CD14-positive monocyte (primary cell): Measurements from ENCODE around the gene CHI3L2. TPM values are rescaled to one million over a fixed set of nuclear protein-coding genes. Genes with fewer than 3 reads are reported as not detected.
A peak's percentile ranks its signal among the peaks of the same experiment; 100 is the strongest.
"Not testable (repeated sequence)": the region's sequence is repeated elsewhere in the genome, so short reads cannot be mapped to it uniquely, and the experiment has no call there.

Experiments
- DNase-seq, 3 donors: peaks; one replicate each; pipeline ENCODE4 v3.0.0-alpha.2; 2011 to 2022
- H2AFZ ChIP-seq: 2 replicates; pipeline ENCODE4 v1.6.0; 2012; ENCODE audit warnings: mild to moderate bottlenecking, low read depth, low read length, inconsistent platforms; ENCODE audit not compliant: insufficient read depth, poor library complexity, severe bottlenecking
- H3K27ac ChIP-seq, 2 donors: 1 replicate in 1 of 2; 2 replicates in 1 of 2; pipeline ENCODE4 v1.5.1; 2012 to 2013; ENCODE audit warnings: low read length in 2 of 2, control low read depth in 1 of 2, inconsistent platforms in 1 of 2, low read depth in 1 of 2, mild to moderate bottlenecking in 1 of 2
- H3K27me3 ChIP-seq, 2 donors: one replicate each; pipeline versions ENCODE4 v1.6.0 to v1.6.1; 2011 to 2013; ENCODE audit warnings: low read length in 2 of 2; ENCODE audit not compliant: control insufficient read depth in 2 of 2, insufficient read depth in 2 of 2
- H3K36me3 ChIP-seq, 2 donors: replicated peaks in 1 of 2; 1 replicate in 1 of 2; 2 replicates in 1 of 2; pipeline versions ENCODE4 v1.5.1 to v1.6.1; 2012 to 2013; ENCODE audit warnings: low read length in 2 of 2, control low read depth in 1 of 2, inconsistent platforms in 1 of 2, mild to moderate bottlenecking in 1 of 2; ENCODE audit not compliant: insufficient read depth in 2 of 2, control insufficient read depth in 1 of 2
- H3K4me1 ChIP-seq, 2 donors: 1 replicate in 1 of 2; 2 replicates in 1 of 2; pipeline versions ENCODE4 v1.5.1 to v1.6.1; 2012 to 2013; ENCODE audit warnings: low read length in 2 of 2, control low read depth in 1 of 2, inconsistent platforms in 1 of 2, mild to moderate bottlenecking in 1 of 2, moderate library complexity in 1 of 2; ENCODE audit not compliant: insufficient read depth in 2 of 2, control insufficient read depth in 1 of 2
- H3K4me2 ChIP-seq: replicated peaks from 2 replicates; pipeline ENCODE3; 2012; ENCODE audit warnings: low read length, moderate library complexity, mild to moderate bottlenecking; ENCODE audit not compliant: poor library complexity, severe bottlenecking; ENCODE audit errors: extremely low read depth
- H3K4me3 ChIP-seq, 3 experiments: fragments of 200-600 bp in 1 of 3; sonication (generic) in 1 of 3; replicated peaks in 1 of 3; 1 replicate in 2 of 3; 2 replicates in 1 of 3; pipeline ENCODE4 v1.5.1; 2011 to 2013; ENCODE audit warnings: low read length in 3 of 3, mild to moderate bottlenecking in 3 of 3, control low read depth in 2 of 3, low read depth in 2 of 3, inconsistent platforms in 1 of 3, moderate library complexity in 1 of 3
- H3K79me2 ChIP-seq: 2 replicates; pipeline ENCODE4 v1.6.0; 2012; ENCODE audit warnings: mild to moderate bottlenecking, control low read depth, inconsistent platforms, low read length, moderate library complexity; ENCODE audit not compliant: insufficient read depth
- H3K9ac ChIP-seq: 2 replicates; pipeline ENCODE4 v1.6.0; 2017; ENCODE audit warnings: low read length, mild to moderate bottlenecking; ENCODE audit not compliant: insufficient read depth, poor library complexity, severe bottlenecking
- H3K9me3 ChIP-seq, 2 donors: replicated peaks in 1 of 2; 1 replicate in 1 of 2; 2 replicates in 1 of 2; pipeline versions ENCODE4 v1.5.1 to v1.6.1; 2012 to 2013; ENCODE audit warnings: low read length in 2 of 2, control low read depth in 1 of 2; ENCODE audit not compliant: control insufficient read depth in 1 of 2, insufficient read depth in 1 of 2
- H4K20me1 ChIP-seq: 2 replicates; pipeline ENCODE4 v1.6.0; 2012; ENCODE audit warnings: mild to moderate bottlenecking, low read length, control low read depth, moderate library complexity; ENCODE audit not compliant: insufficient read depth
- H3K27ac Mint-ChIP-seq, 7 donors: one replicate each; pipeline ENCODE4 v1.8.0; 2020; ENCODE audit warnings: mild to moderate bottlenecking in 7 of 7, mixed read lengths in 7 of 7, moderate library complexity in 6 of 7, inconsistent platforms in 2 of 7
- H3K27me3 Mint-ChIP-seq, 3 donors: one replicate each; pipeline ENCODE4 v1.8.0; 2021 to 2022; ENCODE audit warnings: low read depth in 3 of 3, mild to moderate bottlenecking in 3 of 3, mixed read lengths in 3 of 3, moderate library complexity in 3 of 3, inconsistent platforms in 1 of 3
- H3K36me3 Mint-ChIP-seq, 2 donors: one replicate each; pipeline ENCODE4 v1.8.0; 2020; ENCODE audit warnings: mixed read lengths in 2 of 2, inconsistent platforms in 1 of 2, mild to moderate bottlenecking in 1 of 2
- H3K4me1 Mint-ChIP-seq: one replicate; pipeline ENCODE4 v1.8.0; 2020; ENCODE audit warnings: mild to moderate bottlenecking, mixed read lengths
- H3K4me3 Mint-ChIP-seq, 2 donors: one replicate each; pipeline ENCODE4 v1.8.0; 2020; ENCODE audit warnings: mild to moderate bottlenecking in 2 of 2, mixed read lengths in 2 of 2, moderate library complexity in 1 of 2
- H3K9me3 Mint-ChIP-seq, 7 donors: one replicate each; pipeline ENCODE4 v1.8.0; 2020 to 2022; ENCODE audit warnings: mixed read lengths in 7 of 7, mild to moderate bottlenecking in 6 of 7, moderate library complexity in 6 of 7, inconsistent platforms in 2 of 7
- CTCF ChIP-seq: fragments of 200-600 bp; IDR thresholded peaks from one replicate; pipeline ENCODE4 v1.8.0; 2022; ENCODE audit warnings: antibody characterized with exemption, mild to moderate bottlenecking
- WGBS: methylation state at CpG from one replicate; pipeline ENCODE4 v1.1.5; 2013; ENCODE audit warnings: missing lambda C conversion rate; ENCODE audit not compliant: insufficient coverage; 5-methylcytosine and 5-hydroxymethylcytosine counted together
- intact Hi-C, 2 donors: fragments of 100-400 bp; cut with micrococcal nuclease; formaldehyde crosslinking; loops; one replicate each; pipeline versions ENCODE4 v1.15.0 to v1.15.1; 2023
- polyA plus RNA-seq, 3 donors: library from polyadenylated mRNA; depleted of rRNA in 1 of 3; unstranded in 2 of 3; stranded (reverse) in 1 of 3; fragments of 300-500 nt in 2 of 3; fragments of >200 nt in 1 of 3; fragmentation: Illumina TruSeq in 2 of 3; gene quantifications; 1 replicate in 2 of 3; 2 replicates in 1 of 3; pipeline ENCODE4 v1.2.3, GENCODE V29; 2012 to 2021

The CHI3L2 gene
- polyA plus RNA-seq, 3 donors, result 1.2 to 9.9 (median 1.4) TPM

GRCh38 chr1:111214884-111215283 lies 12.6 kb upstream of the CHI3L2 start:
- H3K9me3 Mint-ChIP-seq, result no peaks in the 10 kb centered on the region
- intact Hi-C loops, result no loop called here
- Histone ChIP-seq H3K36me3 (no peaks in the 10 kb centered on the region), H3K9me3 (no peaks in the 10 kb centered on the region), H3K27ac (peak overlapping the region; percentile 15 to 82), H3K4me2 (no peak overlapping the region), H4K20me1 (no peaks in the 10 kb centered on the region), H3K79me2 (no peaks in the 10 kb centered on the region), H3K4me1 (peaks cover 70 to 79% of the 10 kb centered on the region in 2 donors), H3K9ac (no peak overlapping the region), H3K27me3 (no peaks in the 10 kb centered on the region), H3K4me3 (no peak overlapping the region), H2AFZ (no peak overlapping the region)
- H3K27ac Mint-ChIP-seq, result peak overlapping the region in 5 of 7 donors; percentile 74 to 91 (median 89)
- no peak for DNase-seq
- TF ChIP-seq CTCF, result no peak
- WGBS, result 88% methylated on average over 1 of the region's 7 CpGs
- peaks cover 0 to under 1% (median 0%) of the 10 kb centered on the region in 3 donors for H3K27me3 Mint-ChIP-seq
- H3K4me3 Mint-ChIP-seq, result no peak overlapping the region
- H3K36me3 Mint-ChIP-seq, result no peaks in the 10 kb centered on the region
- peaks cover 71% of the 10 kb centered on the region for H3K4me1 Mint-ChIP-seq

- H3K36me3 Mint-ChIP-seq, intact Hi-C loops, H3K9me3 ChIP-seq, H3K9ac ChIP-seq, H3K4me3 Mint-ChIP-seq, DNase-seq, H4K20me1 ChIP-seq, H3K79me2 ChIP-seq, H2AFZ ChIP-seq, H3K27me3 ChIP-seq, H3K9me3 Mint-ChIP-seq, H3K27me3 Mint-ChIP-seq, H3K36me3 ChIP-seq: not testable (repeated sequence)
- peak overlapping the region; percentile 73 to 82 for H3K27ac ChIP-seq
- peak overlapping the region; percentile 56 for H3K4me2 ChIP-seq
- H3K4me1 ChIP-seq, result peaks cover 74 to 83% of the 10 kb centered on the region in 2 donors
- peak overlapping the region in 1 of 3 experiments; percentile 52 for H3K4me3 ChIP-seq
- WGBS, result no CpG with 5 or more reads among the region's 2 CpGs
- Mint-ChIP-seq H3K27ac (peak overlapping the region; percentile 74 to 93 (median 89)), H3K4me1 (peaks cover 75% of the 10 kb centered on the region)
Observed at GRCh38 chr1:111215285-111215684, 12.2 kb upstream of the CHI3L2 start.
